GM21526 (cell line): Measurements from ENCODE around the gene NFIA.

Source experiments
- ATAC-seq: cut with Tn5 transposase; IDR thresholded peaks from one replicate; pipeline ENCODE4 v1.9.1; 2021; ENCODE audit warnings: moderate library complexity; ENCODE audit not compliant: unreplicated experiment, low FRiP score

Gene NFIA

GRCh38 chr1:61377242-61377958 is 295.0 kb downstream of the NFIA start:
- no peak for ATAC-seq

GRCh38 chr1:61378494-61379180 is 296.3 kb downstream of the NFIA start:
- no peak for ATAC-seq

- no peak for ATAC-seq
Observed at GRCh38 chr1:61379693-61380092, 297.3 kb downstream of the NFIA start.

GRCh38 chr1:61380561-61380960 is 298.2 kb downstream of the NFIA start:
- ATAC-seq = no peak

- ATAC-seq = no peak
Observed at GRCh38 chr1:61386323-61386722, 304.0 kb downstream of the NFIA start.

- no peak for ATAC-seq
Observed at GRCh38 chr1:61386770-61387169, 304.4 kb downstream of the NFIA start.

GRCh38 chr1:61387829-61388228 is 305.5 kb downstream of the NFIA start:
- ATAC-seq = peak; percentile 61

GRCh38 chr1:61388566-61388965 is 306.2 kb downstream of the NFIA start:
- no peak for ATAC-seq

- no peak for ATAC-seq
Observed at GRCh38 chr1:61389194-61389925, 307.0 kb downstream of the NFIA start.

GRCh38 chr1:61389926-61390845 is 307.8 kb downstream of the NFIA start:
- no peak for ATAC-seq

- no peak for ATAC-seq
Observed at GRCh38 chr1:61391730-61392129, 309.4 kb downstream of the NFIA start.

- ATAC-seq = no peak
Observed at GRCh38 chr1:61392409-61393242, 310.3 kb downstream of the NFIA start.

- no peak for ATAC-seq
Observed at GRCh38 chr1:61393575-61393974, 311.2 kb downstream of the NFIA start.

- ATAC-seq = no peak
Observed at GRCh38 chr1:61395146-61395800, 312.9 kb downstream of the NFIA start.

GRCh38 chr1:61397495-61397894 is 315.1 kb downstream of the NFIA start:
- no peak for ATAC-seq

- no peak for ATAC-seq
Observed at GRCh38 chr1:61397935-61398334, 315.6 kb downstream of the NFIA start.

- no peak for ATAC-seq
Observed at GRCh38 chr1:61399199-61399598, 316.8 kb downstream of the NFIA start.

- no peak for ATAC-seq
Observed at GRCh38 chr1:61400131-61400770, 317.9 kb downstream of the NFIA start.

- ATAC-seq = no peak
Observed at GRCh38 chr1:61400997-61401396, 318.6 kb downstream of the NFIA start.
